Right hindlimb (tissue), 1 donor: Measurements from ENCODE around the gene PTPRF.
"Not testable (repeated sequence)": the region's sequence is repeated elsewhere in the genome, so short reads cannot be mapped to it uniquely, and the experiment has no call there.

Experiments
- DNase-seq: peaks from one replicate; pipeline ENCODE4 v3.0.0-alpha.2; 2018

Gene PTPRF

GRCh38 chr1:43613075-43613942 lies 82.6 kb downstream of the PTPRF start:
- DNase-seq, result no peak

DNA sequence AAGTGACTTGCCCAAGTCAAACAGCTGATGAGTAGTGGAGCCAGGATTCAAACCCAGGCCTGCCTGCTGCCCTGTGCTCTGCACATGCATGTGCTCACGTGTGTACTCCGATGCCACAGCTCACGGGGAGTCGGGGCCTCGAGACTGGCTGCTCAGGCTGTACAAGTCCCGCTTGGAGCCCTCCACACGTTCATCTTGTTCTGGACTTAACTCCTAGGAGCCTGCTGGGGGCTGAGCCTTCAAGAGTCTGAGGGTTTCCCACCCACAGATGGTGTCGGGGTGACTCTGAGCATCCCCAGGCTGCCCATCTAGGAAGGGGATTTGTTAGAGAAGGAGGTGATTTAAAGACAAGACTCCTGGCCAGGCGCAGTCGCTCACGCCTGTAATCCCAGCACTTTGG lies 83.5 kb downstream of the PTPRF start:
- no peak for DNase-seq

GRCh38 chr1:43614891-43615290 lies 84.2 kb downstream of the PTPRF start:
- DNase-seq, result no peak

DNA sequence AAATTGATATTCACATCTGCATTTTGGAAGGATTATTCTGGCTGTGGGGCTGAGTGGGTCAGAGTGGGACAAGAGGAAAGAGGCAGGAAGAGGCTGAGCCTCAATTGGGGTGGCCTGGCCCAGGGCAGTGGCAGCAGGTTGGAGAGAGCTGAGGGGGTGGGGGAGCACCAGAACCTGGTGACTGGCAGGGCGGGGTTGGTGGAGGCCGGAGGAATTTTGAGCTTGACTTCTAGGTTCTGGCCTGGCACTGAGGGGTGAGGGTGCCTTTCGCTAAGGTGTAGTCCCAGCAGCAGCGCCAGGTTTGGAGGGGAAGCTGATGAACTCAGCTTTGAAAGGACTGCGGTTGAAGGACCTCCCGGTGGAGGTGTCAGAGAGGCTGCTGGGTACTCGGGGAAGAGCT lies 85.7 kb downstream of the PTPRF start:
- no peak for DNase-seq

GRCh38 chr1:43617011-43617410 lies 86.3 kb downstream of the PTPRF start:
- no peak for DNase-seq

DNA sequence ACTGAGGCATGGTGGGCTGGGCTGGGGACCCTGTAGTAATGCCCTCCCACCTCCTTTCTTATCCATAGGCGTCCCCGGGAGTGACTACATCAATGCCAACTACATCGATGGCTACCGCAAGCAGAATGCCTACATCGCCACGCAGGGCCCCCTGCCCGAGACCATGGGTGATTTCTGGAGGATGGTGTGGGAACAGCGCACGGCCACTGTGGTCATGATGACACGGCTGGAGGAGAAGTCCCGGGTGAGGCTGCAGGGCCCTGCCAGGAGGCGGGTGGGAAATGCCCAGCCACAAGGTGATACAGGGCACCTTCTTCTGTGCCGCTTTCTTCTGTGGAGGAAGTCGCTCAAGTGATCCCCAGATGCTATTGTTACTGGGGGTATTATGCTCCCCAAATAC lies 87.0 kb downstream of the PTPRF start:
- no peak for DNase-seq

GRCh38 chr1:43618521-43619313 lies 88.0 kb downstream of the PTPRF start:
- no peak for DNase-seq

GRCh38 chr1:43619314-43619790 lies 88.7 kb downstream of the PTPRF start:
- no peak for DNase-seq

DNA sequence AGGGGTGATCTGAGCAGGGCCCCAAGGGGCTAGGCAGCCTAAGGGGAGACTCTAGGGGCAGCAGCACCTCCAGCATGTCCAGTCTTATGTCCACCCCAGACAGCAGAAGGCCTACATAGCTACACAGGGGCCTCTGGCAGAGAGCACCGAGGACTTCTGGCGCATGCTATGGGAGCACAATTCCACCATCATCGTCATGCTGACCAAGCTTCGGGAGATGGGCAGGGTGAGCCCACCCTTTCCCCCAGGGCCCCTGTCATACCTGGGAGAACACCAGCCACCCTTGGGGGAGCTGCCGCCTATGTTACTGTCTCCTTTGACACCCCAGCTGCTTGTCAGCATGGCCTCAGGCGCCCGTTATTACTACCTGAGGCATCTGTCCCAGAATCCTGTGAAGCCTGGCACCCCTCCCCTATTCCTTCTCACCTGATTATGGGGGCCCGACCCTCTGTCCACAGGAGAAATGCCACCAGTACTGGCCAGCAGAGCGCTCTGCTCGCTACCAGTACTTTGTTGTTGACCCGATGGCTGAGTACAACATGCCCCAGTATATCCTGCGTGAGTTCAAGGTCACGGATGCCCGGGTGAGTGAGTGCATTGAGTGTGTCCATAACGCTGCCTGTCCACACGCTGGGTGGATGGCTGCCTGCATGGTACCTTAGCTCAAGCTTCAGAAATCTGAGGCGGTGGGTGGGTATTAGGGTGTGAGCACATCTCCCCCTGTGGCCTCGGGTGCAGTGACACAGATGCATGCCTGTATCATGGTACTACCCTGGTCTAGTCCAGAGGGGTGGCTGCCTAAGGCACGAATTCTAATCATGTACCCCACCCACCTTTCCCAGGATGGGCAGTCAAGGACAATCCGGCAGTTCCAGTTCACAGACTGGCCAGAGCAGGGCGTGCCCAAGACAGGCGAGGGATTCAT lies 89.6 kb downstream of the PTPRF start:
- no peak for DNase-seq

- no peak for DNase-seq
These were observed 90.3 kb downstream of the PTPRF start for GRCh38 chr1:43620956-43621355.

DNA sequence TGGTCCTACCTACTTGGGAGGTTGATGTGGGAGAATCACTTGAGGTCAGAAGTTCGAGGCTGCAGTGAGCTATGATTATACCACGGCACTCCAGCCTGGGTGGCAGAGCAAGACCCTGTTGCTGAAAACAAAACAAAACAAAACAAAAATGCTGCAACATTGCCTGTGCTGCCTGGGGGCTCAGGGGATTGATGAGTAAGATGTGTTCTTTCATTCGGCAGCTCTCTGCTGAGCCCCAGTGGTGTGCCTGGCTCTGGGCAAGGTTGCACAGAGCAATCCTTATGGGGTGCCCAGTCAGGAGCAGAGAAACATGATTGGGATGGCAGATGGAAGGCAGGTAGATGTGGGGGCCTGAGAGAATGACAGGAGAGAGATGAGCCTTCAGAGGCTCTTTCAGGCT lies 90.7 kb downstream of the PTPRF start:
- no peak for DNase-seq

- DNase-seq, result no peak
These were observed 91.2 kb downstream of the PTPRF start for GRCh38 chr1:43621861-43622260.

GRCh38 chr1:43622471-43622870 lies 91.8 kb downstream of the PTPRF start:
- DNase-seq, result no peak

DNA sequence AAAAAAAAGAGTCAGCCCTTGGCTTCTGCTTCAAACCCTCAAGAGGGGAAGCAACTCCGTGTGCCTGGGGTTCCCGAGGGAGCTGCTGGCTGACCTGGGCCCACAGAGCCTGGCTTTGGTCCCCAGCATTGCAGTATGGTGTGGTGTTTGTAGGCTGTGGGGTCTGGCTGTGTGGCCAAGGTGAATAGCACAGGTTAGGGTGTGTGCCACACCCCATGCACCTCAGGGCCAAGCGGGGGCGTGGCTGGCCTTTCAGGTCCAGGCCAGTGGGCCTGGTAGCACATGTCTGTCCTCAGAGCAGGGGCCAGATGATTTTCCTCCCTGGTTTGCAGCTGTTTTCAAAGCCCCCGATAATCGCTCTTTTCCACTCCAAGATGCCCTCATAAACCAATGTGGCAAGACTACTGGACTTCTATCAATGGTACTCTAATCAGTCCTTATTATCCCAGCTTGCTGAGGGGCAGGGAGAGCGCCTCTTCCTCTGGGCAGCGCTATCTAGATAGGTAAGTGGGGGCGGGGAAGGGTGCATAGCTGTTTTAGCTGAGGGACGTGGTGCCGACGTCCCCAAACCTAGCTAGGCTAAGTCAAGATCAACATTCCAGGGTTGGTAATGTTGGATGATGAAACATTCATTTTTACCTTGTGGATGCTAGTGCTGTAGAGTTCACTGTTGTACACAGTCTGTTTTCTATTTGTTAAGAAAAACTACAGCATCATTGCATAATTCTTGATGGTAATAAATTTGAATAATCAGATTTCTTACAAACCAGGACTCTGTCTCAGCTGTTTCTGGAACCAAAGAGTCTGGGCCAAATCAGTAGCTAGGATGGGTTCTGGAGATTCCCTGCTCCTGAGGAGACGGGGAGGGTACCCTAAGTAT lies 92.5 kb downstream of the PTPRF start:
- no peak for DNase-seq

DNA sequence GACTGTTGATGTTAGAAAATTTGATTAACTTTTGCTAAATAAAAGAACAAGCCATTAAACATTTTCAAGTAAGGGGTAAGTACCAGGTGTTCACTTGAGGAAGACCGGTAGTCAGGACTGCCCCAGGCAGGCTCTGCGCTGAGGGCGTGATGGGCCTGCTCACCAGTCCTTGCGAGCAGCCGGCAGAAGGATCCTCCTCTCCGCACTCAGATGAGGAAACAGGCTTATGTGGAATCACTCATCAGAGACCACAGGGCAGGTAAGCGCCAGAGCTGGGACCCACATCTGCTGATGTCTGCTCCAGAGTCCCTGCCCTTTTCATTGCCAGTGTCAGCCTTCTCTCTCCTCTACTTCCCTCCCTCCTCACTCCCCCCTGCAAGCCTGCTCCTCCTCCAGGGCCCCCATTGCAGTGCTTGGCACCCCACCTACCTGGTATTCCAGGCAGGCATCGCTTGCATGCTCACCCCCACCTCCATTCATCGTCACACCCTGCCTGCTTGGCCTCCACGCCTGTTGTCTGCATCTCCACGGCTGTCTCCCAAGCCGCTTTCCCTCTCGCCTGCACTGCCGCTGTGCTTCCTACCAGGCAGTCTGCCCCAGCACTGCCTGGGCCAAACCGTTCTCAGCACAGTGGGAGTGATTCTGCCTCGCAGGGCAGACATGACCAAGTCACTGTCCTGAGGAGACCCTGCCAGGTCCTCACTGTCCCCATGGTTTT lies 94.5 kb downstream of the PTPRF start:
- DNase-seq, result no peak

- no peak for DNase-seq
These were observed 101.5 kb downstream of the PTPRF start for GRCh38 chr1:43632135-43632670.

- no peak for DNase-seq
These were observed 104.0 kb downstream of the PTPRF start for GRCh38 chr1:43634721-43635120.

DNA sequence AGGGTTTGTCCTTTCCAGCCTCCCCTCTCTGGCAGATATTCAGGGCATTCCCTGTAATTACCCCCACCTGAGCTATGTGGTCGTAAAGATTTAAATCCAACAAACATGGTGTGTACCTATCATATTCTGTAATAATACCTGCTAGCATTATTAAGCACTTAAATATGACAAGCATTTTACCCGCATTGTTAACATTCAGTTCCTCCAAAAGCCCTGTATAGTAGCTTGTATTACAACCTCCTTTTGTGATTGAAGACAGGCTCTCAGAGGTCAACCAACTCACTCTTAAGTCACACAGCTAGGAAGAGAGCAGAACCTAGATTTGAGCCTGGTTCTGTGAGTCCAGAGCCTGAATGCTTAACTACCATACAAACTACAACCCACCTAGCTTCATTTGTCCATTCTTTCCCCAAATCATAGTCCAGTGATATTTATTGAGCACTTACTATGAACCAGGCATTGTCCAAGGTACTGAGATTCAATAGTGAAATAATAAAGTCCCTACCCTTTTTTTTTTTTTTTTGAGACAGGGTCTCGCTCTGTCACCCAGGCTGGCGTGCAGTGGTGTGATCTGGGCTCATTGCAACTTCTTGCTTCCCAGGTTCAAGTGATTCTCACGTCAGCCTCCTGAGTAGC lies 105.4 kb downstream of the PTPRF start:
- no peak for DNase-seq

DNA sequence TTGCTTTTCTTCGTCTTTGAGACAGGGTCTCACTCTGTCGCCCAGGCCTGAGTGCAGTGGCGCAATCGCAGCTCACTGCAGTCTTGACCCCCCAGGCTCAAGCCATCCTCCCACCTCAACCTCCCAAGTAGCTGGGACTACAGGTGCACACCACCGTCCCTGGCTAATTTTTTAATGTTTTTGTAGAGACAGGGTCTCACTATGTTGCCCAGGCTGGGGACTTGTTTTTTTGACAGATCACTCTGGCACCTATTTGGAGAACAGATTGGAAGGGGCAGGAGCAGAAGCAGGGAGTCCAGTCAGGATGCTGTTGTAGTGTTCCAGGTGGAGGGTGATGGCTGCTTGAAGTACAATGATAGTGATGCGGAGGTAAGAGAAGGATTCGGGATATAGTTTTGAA lies 106.6 kb downstream of the PTPRF start:
- DNase-seq, result no peak

GRCh38 chr1:43638381-43638780 lies 107.7 kb downstream of the PTPRF start:
- DNase-seq, result not testable (repeated sequence)
